HEK293 (cell line): Measurements from ENCODE around the gene SLC26A6.

Experiments used
- CTCF ChIA-PET: fragments of 350-600 bp; formaldehyde crosslinking; extraction: SDS; loops from one replicate; lab custom pipeline; 2021; ENCODE audit warnings: antibody characterized with exemption; lab: Yijun Ruan, JAX
- POLR2A ChIA-PET: fragments of 300-600 bp; formaldehyde crosslinking; extraction: SDS; loops from one replicate; lab custom pipeline; 2020; ENCODE audit warnings: antibody characterized with exemption, inconsistent platforms; lab: Yijun Ruan, JAX
- H3K27ac ChIP-seq: fragments of 200-500 bp; sonication (Bioruptor generic); 2 replicates; pipeline ENCODE4 v1.5.1; 2014; ENCODE audit warnings: low read depth, low read length, control low read depth, inconsistent platforms; ENCODE audit errors: extremely low read depth
- H3K36me3 ChIP-seq, 2 experiments: fragments of 200-500 bp in 1 of 2; sonication (Bioruptor generic) in 1 of 2; 1 replicate in 1 of 2; 2 replicates in 1 of 2; pipeline ENCODE4 v1.5.1; 2014 to 2017; ENCODE audit warnings: inconsistent platforms in 2 of 2, low read length in 2 of 2; ENCODE audit not compliant: control insufficient read depth in 2 of 2, insufficient read depth in 1 of 2
- H3K4me1 ChIP-seq: fragments of 200-500 bp; sonication (Bioruptor generic); 2 replicates; pipeline ENCODE4 v1.5.1; 2014; ENCODE audit warnings: mild to moderate bottlenecking, low read length, inconsistent platforms; ENCODE audit not compliant: control insufficient read depth, insufficient read depth
- H3K4me3 ChIP-seq: 2 replicates; pipeline ENCODE4 v1.5.1; 2011; ENCODE audit warnings: low read depth, mild to moderate bottlenecking, control low read depth, low read length, moderate library complexity
- H3K9me3 ChIP-seq: fragments of 200-500 bp; sonication (Bioruptor generic); 2 replicates; pipeline ENCODE4 v1.5.1; 2014; ENCODE audit warnings: low read depth, low read length, inconsistent platforms; ENCODE audit not compliant: control insufficient read depth, insufficient read depth
- BCL11B ChIP-seq: fragments of 450-650 bp; formaldehyde crosslinking; IDR thresholded peaks from 2 replicates; pipeline ENCODE4 v1.5.1; 2016; ENCODE audit warnings: low read depth, missing biosample characterization, missing genetic modification characterization
- GFI1B ChIP-seq: fragments of 450-650 bp; formaldehyde crosslinking; IDR thresholded peaks from 2 replicates; pipeline ENCODE4 v1.5.1; 2016; ENCODE audit warnings: missing biosample characterization, missing genetic modification characterization
- GLIS2 ChIP-seq: fragments of 450-650 bp; formaldehyde crosslinking; IDR thresholded peaks from 2 replicates; pipeline ENCODE4 v1.5.1; 2016; ENCODE audit warnings: missing biosample characterization, missing genetic modification characterization
- KLF7 ChIP-seq: fragments of 450-650 bp; formaldehyde crosslinking; IDR thresholded peaks from 2 replicates; pipeline ENCODE4 v1.5.1; 2016; ENCODE audit warnings: missing biosample characterization, missing genetic modification characterization, borderline replicate concordance
- OSR2 ChIP-seq: fragments of 450-650 bp; formaldehyde crosslinking; IDR thresholded peaks from 2 replicates; pipeline ENCODE4 v1.5.1; 2016; ENCODE audit warnings: missing biosample characterization, missing genetic modification characterization
- SP7 ChIP-seq: fragments of 450-650 bp; formaldehyde crosslinking; IDR thresholded peaks from 2 replicates; pipeline ENCODE4 v1.5.1; 2016; ENCODE audit warnings: missing biosample characterization, missing genetic modification characterization
- ZBTB17 ChIP-seq: fragments of 450-650 bp; formaldehyde crosslinking; IDR thresholded peaks from 2 replicates; pipeline ENCODE4 v1.5.1; 2016; ENCODE audit warnings: missing biosample characterization, missing genetic modification characterization
- ZNF292 ChIP-seq: fragments of 450-650 bp; formaldehyde crosslinking; IDR thresholded peaks from 2 replicates; pipeline ENCODE4 v1.5.1; 2016; ENCODE audit warnings: low read depth, missing biosample characterization, missing genetic modification characterization, borderline replicate concordance
- ZNF341 ChIP-seq: fragments of 450-650 bp; formaldehyde crosslinking; IDR thresholded peaks from 2 replicates; pipeline ENCODE4; 2016; ENCODE audit warnings: low read depth, missing biosample characterization, missing genetic modification characterization
- ZNF423 ChIP-seq: fragments of 450-650 bp; formaldehyde crosslinking; IDR thresholded peaks from 2 replicates; pipeline ENCODE4 v1.5.1; 2016; ENCODE audit warnings: missing biosample characterization, missing genetic modification characterization
- ZNF785 ChIP-seq: fragments of 450-650 bp; formaldehyde crosslinking; IDR thresholded peaks from 2 replicates; pipeline ENCODE4 v1.5.1; 2016; ENCODE audit warnings: missing biosample characterization, missing genetic modification characterization
- ZNF792 ChIP-seq: fragments of 450-650 bp; formaldehyde crosslinking; IDR thresholded peaks from 2 replicates; pipeline ENCODE4 v1.5.1; 2016; ENCODE audit warnings: missing biosample characterization, missing genetic modification characterization
- ZNF843 ChIP-seq: fragments of 450-650 bp; formaldehyde crosslinking; IDR thresholded peaks from 2 replicates; pipeline ENCODE4 v1.5.1; 2016; ENCODE audit warnings: missing biosample characterization, missing genetic modification characterization
- ZSCAN23 ChIP-seq: fragments of 450-650 bp; formaldehyde crosslinking; IDR thresholded peaks from 2 replicates; pipeline ENCODE4 v1.5.1; 2016; ENCODE audit warnings: missing biosample characterization, missing genetic modification characterization
- TF ChIP-seq, protein P1 (sequence below): fragments of 450-650 bp; formaldehyde crosslinking; IDR thresholded peaks from 2 replicates; pipeline ENCODE4 v1.5.1; 2016; ENCODE audit warnings: missing biosample characterization, missing genetic modification characterization
- TF ChIP-seq, protein P2 (sequence below): fragments of 450-650 bp; IDR thresholded peaks from 2 replicates; pipeline ENCODE4 v1.5.1; 2018; ENCODE audit warnings: missing biosample characterization, mild to moderate bottlenecking, missing genetic modification characterization
- TF ChIP-seq, protein P3 (sequence below): fragments of 450-650 bp; formaldehyde crosslinking; IDR thresholded peaks from 2 replicates; pipeline ENCODE4 v1.5.1; 2016; ENCODE audit warnings: missing biosample characterization, missing genetic modification characterization
- TF ChIP-seq, protein P4 (sequence below): fragments of 450-650 bp; formaldehyde crosslinking; IDR thresholded peaks from 2 replicates; pipeline ENCODE4 v1.5.1; 2016; ENCODE audit warnings: missing biosample characterization, missing genetic modification characterization, borderline replicate concordance
- TF ChIP-seq, protein P5 (sequence below): fragments of 450-650 bp; formaldehyde crosslinking; IDR thresholded peaks from 2 replicates; pipeline ENCODE4 v1.5.1; 2016; ENCODE audit warnings: missing biosample characterization, missing genetic modification characterization
- TF ChIP-seq, protein P6 (sequence below): fragments of 450-650 bp; formaldehyde crosslinking; IDR thresholded peaks from 2 replicates; pipeline ENCODE4 v1.5.1; 2016; ENCODE audit warnings: missing biosample characterization, missing genetic modification characterization

The SLC26A6 gene

DNA sequence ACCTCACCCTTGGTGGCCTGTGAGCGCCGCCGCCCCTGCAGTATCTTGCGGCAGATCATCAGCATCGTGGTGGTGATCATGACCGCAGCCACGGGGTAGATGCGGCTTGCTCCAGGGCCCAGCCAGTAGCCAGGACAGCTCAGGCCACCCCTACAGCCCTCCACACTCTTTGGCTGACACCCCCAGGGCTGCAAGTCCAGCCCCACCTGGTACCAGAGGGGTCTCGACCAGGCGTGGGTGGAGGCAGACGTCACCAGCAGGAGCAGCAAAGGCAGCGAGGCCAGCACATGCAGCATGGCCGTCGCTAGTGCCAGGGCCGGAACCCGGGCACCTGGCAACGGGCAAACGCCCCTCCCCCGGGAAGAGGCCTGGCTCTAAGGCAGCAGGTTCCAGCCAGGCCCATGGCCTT is 13.8 kb downstream of the SLC26A6 start, which contains the start of gene TMEM89:
TSS of gene TMEM89 (minus strand) at position 309 of the 409 bp plus-strand sequence. CDS start at position 296, 13 bp downstream.
- peaks cover 0 to 17% of the 10 kb centered on the region in 2 experiments; a peak in 1 of 3 replicates for H3K36me3 ChIP-seq
- no peaks in the 10 kb centered on the region for H3K4me1 ChIP-seq
- TF ChIP-seq, protein P1, sequence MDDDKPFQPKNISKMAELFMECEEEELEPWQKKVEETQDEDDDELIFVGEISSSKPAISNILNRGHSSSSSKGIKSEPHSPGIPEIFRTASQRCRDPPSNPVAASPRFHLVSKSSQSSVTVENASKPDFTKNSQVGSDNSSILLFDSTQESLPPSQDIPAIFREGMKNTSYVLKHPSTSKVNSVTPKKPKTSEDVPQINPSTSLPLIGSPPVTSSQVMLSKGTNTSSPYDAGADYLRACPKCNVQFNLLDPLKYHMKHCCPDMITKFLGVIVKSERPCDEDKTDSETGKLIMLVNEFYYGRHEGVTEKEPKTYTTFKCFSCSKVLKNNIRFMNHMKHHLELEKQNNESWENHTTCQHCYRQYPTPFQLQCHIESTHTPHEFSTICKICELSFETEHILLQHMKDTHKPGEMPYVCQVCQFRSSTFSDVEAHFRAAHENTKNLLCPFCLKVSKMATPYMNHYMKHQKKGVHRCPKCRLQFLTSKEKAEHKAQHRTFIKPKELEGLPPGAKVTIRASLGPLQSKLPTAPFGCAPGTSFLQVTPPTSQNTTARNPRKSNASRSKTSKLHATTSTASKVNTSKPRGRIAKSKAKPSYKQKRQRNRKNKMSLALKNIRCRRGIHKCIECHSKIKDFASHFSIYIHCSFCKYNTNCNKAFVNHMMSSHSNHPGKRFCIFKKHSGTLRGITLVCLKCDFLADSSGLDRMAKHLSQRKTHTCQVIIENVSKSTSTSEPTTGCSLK (tag by site-specific recombination) = no peak
- TF ChIP-seq, protein P2, sequence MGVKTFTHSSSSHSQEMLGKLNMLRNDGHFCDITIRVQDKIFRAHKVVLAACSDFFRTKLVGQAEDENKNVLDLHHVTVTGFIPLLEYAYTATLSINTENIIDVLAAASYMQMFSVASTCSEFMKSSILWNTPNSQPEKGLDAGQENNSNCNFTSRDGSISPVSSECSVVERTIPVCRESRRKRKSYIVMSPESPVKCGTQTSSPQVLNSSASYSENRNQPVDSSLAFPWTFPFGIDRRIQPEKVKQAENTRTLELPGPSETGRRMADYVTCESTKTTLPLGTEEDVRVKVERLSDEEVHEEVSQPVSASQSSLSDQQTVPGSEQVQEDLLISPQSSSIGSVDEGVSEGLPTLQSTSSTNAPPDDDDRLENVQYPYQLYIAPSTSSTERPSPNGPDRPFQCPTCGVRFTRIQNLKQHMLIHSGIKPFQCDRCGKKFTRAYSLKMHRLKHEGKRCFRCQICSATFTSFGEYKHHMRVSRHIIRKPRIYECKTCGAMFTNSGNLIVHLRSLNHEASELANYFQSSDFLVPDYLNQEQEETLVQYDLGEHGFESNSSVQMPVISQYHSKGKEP (tag by site-specific recombination) = no peak
- TF ChIP-seq ZNF785 (no peak), ZNF843 (tag by site-specific recombination) (no peak), ZNF341 (tag by site-specific recombination) (no peak), GLIS2 (tag by site-specific recombination) (no peak), GFI1B (tag by site-specific recombination) (no peak), KLF7 (no peak)
- TF ChIP-seq, protein P3, sequence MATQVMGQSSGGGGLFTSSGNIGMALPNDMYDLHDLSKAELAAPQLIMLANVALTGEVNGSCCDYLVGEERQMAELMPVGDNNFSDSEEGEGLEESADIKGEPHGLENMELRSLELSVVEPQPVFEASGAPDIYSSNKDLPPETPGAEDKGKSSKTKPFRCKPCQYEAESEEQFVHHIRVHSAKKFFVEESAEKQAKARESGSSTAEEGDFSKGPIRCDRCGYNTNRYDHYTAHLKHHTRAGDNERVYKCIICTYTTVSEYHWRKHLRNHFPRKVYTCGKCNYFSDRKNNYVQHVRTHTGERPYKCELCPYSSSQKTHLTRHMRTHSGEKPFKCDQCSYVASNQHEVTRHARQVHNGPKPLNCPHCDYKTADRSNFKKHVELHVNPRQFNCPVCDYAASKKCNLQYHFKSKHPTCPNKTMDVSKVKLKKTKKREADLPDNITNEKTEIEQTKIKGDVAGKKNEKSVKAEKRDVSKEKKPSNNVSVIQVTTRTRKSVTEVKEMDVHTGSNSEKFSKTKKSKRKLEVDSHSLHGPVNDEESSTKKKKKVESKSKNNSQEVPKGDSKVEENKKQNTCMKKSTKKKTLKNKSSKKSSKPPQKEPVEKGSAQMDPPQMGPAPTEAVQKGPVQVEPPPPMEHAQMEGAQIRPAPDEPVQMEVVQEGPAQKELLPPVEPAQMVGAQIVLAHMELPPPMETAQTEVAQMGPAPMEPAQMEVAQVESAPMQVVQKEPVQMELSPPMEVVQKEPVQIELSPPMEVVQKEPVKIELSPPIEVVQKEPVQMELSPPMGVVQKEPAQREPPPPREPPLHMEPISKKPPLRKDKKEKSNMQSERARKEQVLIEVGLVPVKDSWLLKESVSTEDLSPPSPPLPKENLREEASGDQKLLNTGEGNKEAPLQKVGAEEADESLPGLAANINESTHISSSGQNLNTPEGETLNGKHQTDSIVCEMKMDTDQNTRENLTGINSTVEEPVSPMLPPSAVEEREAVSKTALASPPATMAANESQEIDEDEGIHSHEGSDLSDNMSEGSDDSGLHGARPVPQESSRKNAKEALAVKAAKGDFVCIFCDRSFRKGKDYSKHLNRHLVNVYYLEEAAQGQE (tag by site-specific recombination) = no peak
- TF ChIP-seq, protein P4, sequence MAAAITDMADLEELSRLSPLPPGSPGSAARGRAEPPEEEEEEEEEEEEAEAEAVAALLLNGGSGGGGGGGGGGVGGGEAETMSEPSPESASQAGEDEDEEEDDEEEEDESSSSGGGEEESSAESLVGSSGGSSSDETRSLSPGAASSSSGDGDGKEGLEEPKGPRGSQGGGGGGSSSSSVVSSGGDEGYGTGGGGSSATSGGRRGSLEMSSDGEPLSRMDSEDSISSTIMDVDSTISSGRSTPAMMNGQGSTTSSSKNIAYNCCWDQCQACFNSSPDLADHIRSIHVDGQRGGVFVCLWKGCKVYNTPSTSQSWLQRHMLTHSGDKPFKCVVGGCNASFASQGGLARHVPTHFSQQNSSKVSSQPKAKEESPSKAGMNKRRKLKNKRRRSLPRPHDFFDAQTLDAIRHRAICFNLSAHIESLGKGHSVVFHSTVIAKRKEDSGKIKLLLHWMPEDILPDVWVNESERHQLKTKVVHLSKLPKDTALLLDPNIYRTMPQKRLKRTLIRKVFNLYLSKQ (tag by site-specific recombination) = no peak
- TF ChIP-seq, protein P5, sequence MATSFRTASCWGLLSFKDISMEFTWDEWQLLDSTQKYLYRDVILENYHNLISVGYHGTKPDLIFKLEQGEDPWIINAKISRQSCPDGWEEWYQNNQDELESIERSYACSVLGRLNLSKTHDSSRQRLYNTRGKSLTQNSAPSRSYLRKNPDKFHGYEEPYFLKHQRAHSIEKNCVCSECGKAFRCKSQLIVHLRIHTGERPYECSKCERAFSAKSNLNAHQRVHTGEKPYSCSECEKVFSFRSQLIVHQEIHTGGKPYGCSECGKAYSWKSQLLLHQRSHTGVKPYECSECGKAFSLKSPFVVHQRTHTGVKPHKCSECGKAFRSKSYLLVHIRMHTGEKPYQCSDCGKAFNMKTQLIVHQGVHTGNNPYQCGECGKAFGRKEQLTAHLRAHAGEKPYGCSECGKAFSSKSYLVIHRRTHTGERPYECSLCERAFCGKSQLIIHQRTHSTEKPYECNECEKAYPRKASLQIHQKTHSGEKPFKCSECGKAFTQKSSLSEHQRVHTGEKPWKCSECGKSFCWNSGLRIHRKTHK (tag by site-specific recombination) = no peak
- ChIA-PET CTCF (no interaction called here), POLR2A (interaction anchor here (1.0 kb wide), 1 partner anchor 14 kb away, joined by 3 read pairs; the partner anchor contains the start of gene SLC26A6)
- H3K9me3 ChIP-seq = no peaks in the 10 kb centered on the region
- no peak within 1 kb of the TSS for H3K27ac ChIP-seq
- no peak within 1 kb of the TSS for H3K4me3 ChIP-seq

DNA sequence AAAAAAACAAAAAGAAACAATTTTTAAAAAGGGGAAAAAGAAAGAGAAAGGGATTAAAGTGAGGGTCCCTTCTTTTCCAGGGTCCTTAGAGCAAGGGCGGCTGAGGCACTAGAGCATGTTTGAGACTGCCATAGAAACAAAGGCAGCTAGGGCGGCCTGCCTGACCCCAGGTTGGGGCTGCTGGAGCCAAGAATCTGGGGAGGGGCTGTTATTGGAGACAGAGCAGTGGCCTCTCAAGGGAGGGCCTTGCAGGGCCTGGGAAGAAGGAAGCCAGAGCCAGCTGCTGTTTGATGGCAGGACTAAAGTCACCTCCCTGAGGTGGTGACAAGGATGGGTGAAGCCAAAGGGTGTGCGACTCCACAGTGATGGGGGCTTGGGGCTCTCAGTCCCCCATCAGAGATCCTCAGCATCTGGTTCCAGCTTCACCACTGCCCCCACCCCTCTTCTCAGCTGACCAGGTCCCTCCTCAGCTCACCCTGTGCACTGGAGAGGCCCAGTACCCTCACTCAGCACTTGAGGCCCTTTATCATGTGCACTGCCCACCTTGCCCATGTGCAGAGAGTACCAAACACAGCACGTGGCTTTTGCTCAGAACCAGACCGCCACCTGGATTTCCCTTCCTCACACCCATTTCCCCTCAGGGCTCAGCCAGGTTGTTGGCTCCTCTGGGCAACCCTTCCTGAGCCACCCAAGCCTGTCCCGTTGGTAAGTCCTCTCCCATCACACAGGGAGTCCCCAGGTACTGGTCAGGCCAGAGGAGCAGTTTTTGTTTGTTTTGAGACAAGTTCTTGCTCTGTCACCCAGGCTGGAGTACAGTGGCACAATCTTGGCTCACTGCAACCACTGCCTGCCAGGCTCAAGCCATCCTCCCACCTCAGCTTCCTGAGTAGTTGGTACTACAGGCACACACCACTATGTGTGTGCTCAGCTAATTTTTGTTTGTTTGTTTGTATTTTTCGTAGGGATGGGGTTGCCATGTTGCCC is 15.4 kb downstream of the SLC26A6 start:
- Histone ChIP-seq H3K27ac (no peak overlapping the region), H3K4me1 (no peaks in the 10 kb centered on the region), H3K36me3 (peaks cover 0 to under 1% of the 10 kb centered on the region in 2 experiments; a peak in 1 of 3 replicates), H3K4me3 (no peak overlapping the region), H3K9me3 (no peaks in the 10 kb centered on the region)
- CTCF ChIA-PET = no interaction called here
- POLR2A ChIA-PET = no interaction called here
- no peak for TF ChIP-seq ZBTB17 (tag by site-specific recombination)
- no peak for TF ChIP-seq OSR2 (tag by site-specific recombination)
- no peak for TF ChIP-seq ZNF292 (tag by site-specific recombination)
- no peak for TF ChIP-seq ZSCAN23 (tag by site-specific recombination)
- no peak for TF ChIP-seq SP7 (tag by site-specific recombination)
- no peak for TF ChIP-seq ZNF792 (tag by site-specific recombination)
- TF ChIP-seq BCL11B (tag by site-specific recombination) = no peak
- TF ChIP-seq ZNF785 = no peak
- TF ChIP-seq, protein P6, sequence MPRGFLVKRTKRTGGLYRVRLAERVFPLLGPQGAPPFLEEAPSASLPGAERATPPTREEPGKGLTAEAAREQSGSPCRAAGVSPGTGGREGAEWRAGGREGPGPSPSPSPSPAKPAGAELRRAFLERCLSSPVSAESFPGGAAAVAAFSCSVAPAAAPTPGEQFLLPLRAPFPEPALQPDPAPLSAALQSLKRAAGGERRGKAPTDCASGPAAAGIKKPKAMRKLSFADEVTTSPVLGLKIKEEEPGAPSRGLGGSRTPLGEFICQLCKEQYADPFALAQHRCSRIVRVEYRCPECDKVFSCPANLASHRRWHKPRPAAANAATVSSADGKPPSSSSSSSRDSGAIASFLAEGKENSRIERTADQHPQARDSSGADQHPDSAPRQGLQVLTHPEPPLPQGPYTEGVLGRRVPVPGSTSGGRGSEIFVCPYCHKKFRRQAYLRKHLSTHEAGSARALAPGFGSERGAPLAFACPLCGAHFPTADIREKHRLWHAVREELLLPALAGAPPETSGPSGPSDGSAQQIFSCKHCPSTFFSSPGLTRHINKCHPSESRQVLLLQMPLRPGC = no peak
- no peak for TF ChIP-seq ZNF423
